RCC 7860 (cell line): ENCODE data around the gene MBD5.

Experiments used
- DNase-seq: peaks from one replicate; pipeline ENCODE4 v3.0.0-alpha.2; 2015; ENCODE audit warnings: low spot score
- FAIRE-seq: peaks from 2 replicates; lab custom pipeline; 2012; peaks lifted over from hg19 to GRCh38; lab: Jason Lieb, UNC

Gene MBD5

DNA sequence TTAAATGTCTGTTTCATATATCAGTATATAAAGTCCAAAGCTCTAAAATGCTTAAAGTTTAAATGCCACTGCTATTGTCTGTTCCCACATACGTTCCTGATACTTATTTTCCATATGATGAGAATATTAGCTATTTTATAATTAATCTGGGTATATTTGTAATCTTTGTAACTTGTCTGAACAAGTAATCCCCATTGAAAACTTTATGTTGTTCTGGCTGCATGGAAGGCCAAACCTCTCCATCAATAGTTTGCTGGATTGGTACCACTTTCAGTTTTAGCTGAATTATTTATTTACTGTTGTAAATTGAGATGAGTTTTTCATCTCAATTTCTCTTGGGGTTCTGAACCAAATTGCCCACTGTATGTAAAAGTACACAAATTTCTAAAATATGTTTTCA, 1.5 kb downstream of the MBD5 start:
- DNase-seq = no peak
- FAIRE-seq = no peak

- no peak for FAIRE-seq
- DNase-seq = no peak
Observed at GRCh38 chr2:148022882-148023281, 2.0 kb downstream of the MBD5 start.

- FAIRE-seq (peak; percentile 25), DNase-seq (no peak)
Observed at GRCh38 chr2:148023861-148024260, 3.0 kb downstream of the MBD5 start.

- no peak for FAIRE-seq
- no peak for DNase-seq
Observed at GRCh38 chr2:148026573-148026972, 5.7 kb downstream of the MBD5 start.

DNA sequence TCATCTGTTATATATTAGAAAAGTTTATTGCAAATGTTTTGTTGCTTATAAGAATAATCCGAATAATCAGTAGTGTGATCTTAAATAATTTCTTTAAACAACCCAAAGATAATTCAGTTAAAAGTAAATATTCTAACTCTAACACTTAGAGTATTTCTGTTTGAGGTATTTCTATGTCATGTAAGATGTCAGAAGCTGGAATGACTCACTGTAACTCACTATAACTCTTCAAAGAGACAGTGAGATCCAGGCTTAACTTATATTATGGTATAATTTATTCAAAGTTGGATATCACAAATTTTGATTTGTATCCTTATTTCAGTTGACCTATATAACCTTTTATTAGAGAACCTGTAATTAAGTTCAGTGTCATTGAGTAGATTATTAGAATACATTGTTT, 6.9 kb downstream of the MBD5 start:
- no peak for DNase-seq
- FAIRE-seq = peak; percentile 85

DNA sequence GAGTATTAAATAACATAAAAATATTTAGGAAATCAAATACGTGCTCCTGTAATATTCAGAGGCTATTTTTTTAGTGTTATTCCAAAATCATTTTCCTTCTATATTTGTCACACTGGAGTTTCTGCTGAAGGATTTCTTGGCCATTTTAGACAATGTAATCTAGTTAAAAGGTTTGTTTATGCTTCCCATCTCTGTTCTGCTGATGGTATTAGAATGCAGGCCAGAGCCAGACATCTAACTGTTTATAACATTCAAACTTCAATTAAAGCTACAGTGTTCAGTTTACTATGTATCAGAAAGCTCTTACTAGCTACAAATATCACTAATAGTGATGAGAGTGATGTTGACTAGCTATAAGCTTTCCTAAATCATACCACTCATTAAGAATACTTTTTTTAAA, 7.9 kb downstream of the MBD5 start:
- DNase-seq = no peak
- FAIRE-seq = no peak

DNA sequence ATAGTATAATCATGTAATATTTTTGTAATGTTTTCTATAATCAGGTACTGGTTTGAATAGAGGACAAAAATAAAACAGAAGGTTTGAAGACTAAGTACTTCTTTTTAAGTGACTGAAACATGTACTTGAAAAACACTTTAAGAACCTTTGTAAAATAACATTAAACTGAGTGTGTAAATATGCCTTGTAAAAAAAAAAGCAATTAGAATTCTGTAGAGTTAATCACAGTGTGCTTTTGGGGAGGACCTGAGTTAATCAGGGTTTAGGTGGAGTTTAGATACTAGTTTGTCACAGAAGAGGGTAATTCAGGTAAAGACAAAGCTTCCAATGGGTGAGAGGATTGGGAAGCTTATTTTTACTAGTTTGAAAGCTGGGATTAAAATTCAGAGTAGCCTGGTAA, 10.3 kb downstream of the MBD5 start:
- DNase-seq (no peak), FAIRE-seq (peak; percentile 72)

- FAIRE-seq = no peak
- DNase-seq = no peak
Observed at GRCh38 chr2:148032215-148032614, 11.3 kb downstream of the MBD5 start.

DNA sequence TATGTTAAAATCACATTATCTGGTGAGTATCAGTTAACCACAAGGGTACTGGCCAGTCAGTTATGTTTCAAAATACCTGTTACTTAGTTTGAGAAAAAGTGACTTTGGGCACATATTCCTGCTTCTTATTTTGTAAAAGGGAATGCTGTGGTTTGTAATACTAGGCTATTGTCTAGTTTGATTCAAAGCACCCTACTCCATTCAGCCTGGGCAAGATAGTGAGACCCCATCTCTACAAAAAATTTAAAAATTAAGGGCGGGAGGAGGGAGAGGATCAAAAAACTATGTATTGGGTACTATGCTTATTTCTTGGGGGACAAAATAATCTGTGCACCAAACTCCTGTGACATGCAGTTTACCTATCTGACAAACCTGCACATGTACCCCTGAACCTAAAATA, 18.9 kb downstream of the MBD5 start:
- FAIRE-seq = peak; percentile 83
- no peak for DNase-seq

DNA sequence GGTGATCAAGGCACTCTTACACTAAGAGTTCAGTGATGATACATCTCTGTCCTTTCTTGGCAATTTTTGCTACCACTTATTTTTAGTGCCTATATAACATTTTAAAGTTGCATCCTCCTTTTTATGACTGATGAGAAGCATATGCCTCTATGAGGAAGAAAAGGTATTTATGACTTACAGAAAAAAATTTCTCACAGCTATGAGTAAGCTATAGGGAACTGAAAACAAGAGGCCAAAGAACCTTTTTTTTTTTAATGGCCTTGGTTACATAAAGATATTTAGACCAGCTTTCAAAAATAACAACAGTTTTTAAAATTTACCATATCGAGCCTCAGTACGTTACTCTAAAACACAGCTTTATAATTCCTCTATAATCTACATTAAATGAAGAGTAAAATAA, 21.3 kb downstream of the MBD5 start:
- DNase-seq (no peak), FAIRE-seq (no peak)

DNA sequence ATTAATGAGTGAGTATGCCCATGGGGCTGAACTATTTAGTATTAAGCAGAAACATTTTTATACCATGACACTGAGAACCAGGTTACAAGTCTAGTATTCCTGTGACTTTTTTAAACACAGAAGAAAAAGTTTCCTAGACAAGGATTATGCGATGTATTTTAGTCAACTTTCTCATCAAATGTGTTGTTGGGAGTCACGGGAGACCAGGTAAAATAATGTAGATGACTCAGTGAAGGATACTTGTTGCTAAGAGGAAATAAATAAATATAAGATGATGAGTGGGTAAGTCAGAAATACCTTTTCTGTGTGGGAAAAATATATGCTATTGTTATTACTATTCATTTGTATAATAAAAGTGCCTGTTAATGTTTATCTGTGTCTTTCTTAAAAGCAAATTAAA, 23.4 kb downstream of the MBD5 start:
- DNase-seq = peak; percentile 40
- FAIRE-seq = no peak

DNA sequence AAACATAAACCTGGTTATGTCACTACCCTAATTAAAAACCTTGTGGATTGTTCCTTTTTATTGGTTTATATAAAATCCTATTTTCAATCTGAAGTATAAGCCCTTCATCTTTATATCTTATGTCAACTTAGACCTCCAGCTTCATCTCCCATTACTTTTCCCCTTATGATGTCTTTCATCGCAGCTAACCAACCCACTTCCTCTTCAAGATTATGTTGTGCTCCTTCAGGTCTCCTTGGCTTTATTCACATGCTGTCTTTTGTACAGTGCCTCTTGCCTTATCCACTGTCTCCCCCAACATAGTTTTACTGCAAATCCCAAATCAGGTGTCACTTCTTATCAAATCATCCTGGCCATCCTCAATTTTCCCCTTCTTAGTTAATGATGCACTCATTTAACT, 25.9 kb downstream of the MBD5 start:
- FAIRE-seq (no peak), DNase-seq (no peak)

DNA sequence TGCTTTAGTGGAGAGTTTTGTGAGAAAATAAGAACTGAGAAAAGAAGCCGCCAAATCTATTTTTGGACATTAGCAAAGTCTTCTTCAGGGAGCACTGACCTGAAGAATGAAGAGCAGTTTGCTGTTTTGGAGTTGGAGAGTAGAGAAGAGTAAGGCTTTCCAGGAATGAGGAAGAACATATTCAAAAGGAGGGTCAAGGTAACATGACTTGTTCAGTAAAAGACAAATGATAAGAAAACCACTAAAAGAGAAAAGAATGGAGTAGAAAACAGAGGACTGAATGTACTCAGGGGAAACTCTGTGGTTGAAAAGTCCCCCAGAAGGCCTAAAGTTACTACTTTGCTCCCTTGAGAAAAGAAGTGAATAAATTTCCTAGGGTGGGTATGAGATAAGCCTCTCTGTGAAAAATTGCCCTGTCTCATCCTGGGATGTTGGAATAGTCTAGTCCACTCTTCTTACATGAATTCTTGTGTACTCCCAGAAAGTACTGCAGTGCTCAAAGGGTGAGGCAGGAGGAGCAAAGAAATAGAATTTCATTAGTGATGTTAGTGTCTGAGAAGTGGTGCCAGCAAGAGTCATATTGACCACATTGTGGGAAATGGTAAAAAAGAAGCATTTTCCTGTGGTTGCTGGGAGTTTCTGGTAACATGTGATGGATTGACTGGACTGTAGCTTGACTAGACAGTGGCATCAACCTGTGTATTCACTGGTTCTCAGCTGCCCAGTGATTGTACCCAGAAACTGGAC, 27.8 kb downstream of the MBD5 start:
- DNase-seq = no peak
- peak; percentile 7 for FAIRE-seq

DNA sequence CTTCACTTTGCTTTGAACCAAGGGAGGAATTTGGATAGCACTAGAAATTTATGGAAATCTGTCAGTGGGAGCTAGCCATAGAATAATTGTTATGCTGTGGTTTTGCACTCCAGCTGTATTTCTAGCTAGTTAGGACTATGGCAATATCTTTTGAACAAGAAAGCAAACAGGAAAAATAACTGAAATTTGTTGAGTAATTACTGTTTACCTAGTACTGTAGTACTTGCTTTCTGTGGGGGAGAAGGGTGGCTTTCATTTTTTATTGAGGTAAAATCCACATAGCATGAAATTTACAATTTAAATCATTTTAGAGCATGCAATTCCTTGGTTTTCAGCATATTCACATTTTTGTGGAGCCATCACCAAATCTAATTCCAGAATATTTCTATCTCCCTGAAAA, 28.4 kb downstream of the MBD5 start:
- no peak for FAIRE-seq
- no peak for DNase-seq

DNA sequence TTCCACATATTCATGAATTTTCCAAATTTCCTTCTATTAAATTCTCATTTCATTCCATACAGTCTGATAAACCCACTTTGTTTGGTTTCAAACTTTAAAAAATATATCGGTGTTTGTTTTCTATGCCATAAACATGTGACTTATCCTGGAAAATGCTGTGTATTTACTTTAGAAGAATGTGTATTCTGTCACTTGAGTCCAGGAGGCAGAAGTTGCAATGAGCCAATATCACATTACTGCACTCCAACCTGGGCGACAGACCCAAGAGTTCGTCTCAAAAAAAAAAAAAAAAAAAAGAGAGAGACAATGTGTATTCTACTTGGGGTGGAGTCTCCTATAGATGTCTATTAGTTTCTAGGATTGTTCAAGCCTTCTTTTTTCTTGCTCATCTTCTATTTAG, 31.8 kb downstream of the MBD5 start:
- FAIRE-seq (no peak), DNase-seq (no peak)

GRCh38 chr2:148058641-148059040, 37.8 kb downstream of the MBD5 start:
- FAIRE-seq (no peak), DNase-seq (no peak)

GRCh38 chr2:148063633-148064032, 42.7 kb downstream of the MBD5 start:
- no peak for FAIRE-seq
- no peak for DNase-seq

DNA sequence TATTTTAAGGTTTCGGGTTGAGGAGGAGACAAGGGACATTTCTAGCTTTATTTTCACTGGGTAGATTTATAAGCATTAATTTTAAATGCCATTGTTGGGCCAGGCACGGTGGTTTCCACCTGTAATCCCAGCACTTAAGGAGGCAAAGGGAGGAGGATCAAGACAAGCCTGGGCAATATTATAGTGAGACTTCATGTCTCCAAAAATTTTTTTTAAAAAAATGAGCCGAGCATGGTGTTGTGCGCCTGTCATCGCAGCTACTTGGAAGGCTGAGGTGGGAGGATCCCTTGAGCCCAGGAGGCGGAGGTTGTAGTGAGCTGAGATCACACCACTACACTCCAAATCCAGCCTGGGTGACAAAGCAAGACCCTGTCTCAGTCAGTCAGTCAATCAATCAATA, 45.0 kb downstream of the MBD5 start:
- no peak for DNase-seq
- no peak for FAIRE-seq

DNA sequence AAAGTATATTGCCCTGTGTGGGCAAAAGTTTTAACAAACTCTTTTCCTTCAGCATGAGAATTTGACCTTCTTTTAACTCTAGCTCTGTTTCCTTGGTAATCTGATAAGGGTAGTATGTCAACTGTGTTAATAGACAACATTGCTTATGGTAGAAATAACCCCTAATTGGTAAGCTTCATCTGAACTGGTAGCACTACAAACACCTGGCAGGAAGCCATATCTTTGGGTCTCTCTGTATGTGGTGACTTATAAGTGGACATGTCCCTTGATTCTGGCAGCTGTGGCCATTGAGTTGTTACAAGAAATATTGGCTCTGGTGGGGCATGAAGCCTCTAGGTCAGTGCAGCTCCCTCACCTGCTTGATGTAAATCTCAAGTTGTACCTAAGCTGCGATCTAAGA, 46.9 kb downstream of the MBD5 start:
- no peak for FAIRE-seq
- DNase-seq = no peak

DNA sequence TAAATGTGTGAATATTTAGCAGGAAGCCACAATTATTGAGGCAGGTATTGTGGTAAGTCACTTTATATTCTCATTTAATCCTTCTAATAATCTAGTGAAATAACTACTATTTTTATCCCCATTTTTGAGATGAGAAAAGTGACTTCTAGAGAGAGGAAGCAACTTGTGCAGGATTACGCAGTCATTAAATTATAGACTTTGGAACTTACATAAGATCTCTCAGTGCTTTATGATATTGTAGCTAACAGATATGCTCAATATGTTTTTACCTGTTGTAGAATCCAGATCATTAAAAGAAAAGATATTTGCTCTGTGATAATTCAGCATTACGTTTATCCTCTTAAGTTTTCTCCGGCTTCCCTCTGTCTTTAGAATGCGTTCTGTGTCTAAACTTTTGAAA, 50.5 kb downstream of the MBD5 start:
- DNase-seq = no peak
- no peak for FAIRE-seq

DNA sequence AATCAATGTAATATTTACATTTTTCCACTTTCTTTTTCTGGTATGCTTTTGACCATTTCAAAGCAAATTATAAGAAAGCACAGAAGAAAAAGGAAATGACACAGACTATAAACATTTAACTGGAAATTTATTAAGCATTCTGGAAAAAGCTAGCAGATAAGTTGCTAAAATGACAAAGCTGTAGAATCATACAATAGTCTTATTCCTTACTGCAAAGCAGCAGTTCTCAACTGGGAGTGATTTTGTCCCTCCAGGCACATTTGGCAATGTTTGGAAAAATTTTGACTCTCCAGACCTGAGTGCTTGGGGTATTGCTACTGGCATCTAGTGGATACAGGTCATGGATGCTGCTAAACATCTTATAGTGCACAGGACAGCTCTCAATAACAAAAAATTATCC, 75.1 kb downstream of the MBD5 start:
- FAIRE-seq (no peak), DNase-seq (no peak)

- no peak for FAIRE-seq
- no peak for DNase-seq
Observed at GRCh38 chr2:148102641-148103040, 81.8 kb downstream of the MBD5 start.

- DNase-seq (no peak), FAIRE-seq (no peak)
Observed at GRCh38 chr2:148103946-148104345, 83.1 kb downstream of the MBD5 start.
